NCI-H748 treated with DMSO at 0.1 percent for 48 hours (cell line): ENCODE data around the gene DIS3.
A peak's percentile ranks its signal among the peaks of the same experiment; 100 is the strongest.
"Not testable (repeated sequence)": the region's sequence is repeated elsewhere in the genome, so short reads cannot be mapped to it uniquely, and the experiment has no call there.

Experiments
- DNase-seq: peaks from one replicate; lab custom pipeline; 2025; lab: John Stamatoyannopoulos, UW

DIS3 gene

DNA sequence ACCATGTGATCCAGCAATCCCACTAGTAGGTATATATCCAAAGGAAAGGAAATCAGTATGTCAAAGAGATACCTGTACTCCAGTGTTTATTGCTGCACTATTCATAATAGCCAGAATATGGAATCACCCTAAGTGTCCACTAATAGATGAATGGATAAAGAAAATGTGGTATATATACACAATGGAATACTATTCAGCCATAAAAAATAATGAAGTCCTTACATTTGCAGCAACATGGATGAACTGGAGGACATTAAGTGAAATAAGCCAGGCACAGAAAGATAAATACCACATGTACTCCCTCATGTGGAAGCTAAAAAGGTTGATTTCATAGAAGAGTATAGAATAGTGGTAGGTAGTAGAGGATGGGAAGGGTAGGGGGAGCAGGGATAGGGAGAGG lies 30.5 kb downstream of the DIS3 start:
- DNase-seq: no peak

DNA sequence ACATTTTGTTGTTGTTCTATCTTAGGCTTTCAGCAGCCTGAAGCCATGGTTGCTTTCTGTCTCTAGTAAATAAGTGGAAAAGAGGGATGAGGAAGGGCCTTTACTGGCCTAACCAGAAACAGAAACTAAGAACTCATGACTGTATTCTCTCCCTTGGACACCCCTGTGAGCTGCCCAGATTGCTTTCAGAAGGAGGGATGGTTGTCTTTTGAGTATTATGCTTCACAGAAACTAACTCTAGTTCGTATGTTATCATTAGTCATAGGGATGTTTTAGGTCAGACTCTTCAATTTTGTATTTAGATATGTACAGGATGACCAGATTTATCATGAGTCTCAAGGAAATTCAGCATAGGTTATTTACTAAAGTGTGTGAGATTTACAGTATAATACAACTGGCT lies 36.4 kb downstream of the DIS3 start:
- no peak for DNase-seq

DNA sequence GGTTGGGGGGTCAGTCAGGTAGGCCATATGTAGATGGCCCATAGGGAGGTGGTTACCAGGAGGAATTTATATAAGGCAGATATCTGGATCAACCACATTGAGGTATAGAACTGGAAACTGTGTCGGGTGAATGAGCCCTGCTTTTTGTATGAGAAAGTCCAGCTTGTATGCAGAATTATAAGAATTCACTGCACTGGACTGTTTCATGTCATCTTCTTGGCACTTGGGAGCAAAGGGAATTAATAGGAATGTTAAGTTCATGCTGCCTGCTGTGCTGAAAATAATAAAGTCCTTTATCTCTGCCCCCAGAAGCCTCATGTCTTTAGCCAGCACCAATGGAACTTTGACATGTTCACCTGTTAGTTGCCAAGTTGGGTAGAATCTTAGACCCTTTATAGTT lies 41.7 kb downstream of the DIS3 start:
- no peak for DNase-seq

DNA sequence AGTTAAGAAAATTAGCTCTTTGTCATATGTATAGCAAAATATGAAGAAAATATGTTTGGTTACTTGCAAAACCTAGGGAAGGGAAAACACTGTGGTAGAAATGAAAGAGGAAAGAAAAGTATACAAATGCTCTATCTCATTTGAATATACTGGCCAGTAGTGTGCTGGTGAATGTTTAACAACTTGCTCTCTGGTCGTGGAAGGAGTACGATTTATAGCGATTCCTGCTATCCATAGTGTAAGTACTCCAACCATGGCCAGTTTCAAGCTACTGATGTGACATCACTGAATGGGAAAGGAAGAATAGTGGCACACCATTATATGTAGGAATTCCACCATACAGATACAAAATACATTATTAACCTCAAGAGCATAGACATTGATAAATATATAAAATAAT lies 44.7 kb downstream of the DIS3 start:
- DNase-seq: no peak

DNA sequence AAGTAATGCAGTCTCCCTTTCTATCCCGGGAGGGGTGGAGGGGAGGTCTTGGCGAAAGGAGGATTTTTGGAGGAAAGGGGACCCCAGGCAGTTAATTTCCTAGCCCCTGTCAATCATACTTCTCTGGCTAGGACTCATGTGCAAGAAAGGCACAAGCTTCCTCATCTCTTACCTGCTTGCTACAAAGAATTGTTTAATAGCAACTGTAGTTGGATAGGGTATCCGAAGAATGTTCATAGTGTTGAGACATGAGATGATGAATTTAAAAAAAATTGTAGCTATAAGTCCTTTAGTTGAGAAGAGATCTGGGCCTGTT lies 53.5 kb downstream of the DIS3 start:
- DNase-seq: no peak

DNA sequence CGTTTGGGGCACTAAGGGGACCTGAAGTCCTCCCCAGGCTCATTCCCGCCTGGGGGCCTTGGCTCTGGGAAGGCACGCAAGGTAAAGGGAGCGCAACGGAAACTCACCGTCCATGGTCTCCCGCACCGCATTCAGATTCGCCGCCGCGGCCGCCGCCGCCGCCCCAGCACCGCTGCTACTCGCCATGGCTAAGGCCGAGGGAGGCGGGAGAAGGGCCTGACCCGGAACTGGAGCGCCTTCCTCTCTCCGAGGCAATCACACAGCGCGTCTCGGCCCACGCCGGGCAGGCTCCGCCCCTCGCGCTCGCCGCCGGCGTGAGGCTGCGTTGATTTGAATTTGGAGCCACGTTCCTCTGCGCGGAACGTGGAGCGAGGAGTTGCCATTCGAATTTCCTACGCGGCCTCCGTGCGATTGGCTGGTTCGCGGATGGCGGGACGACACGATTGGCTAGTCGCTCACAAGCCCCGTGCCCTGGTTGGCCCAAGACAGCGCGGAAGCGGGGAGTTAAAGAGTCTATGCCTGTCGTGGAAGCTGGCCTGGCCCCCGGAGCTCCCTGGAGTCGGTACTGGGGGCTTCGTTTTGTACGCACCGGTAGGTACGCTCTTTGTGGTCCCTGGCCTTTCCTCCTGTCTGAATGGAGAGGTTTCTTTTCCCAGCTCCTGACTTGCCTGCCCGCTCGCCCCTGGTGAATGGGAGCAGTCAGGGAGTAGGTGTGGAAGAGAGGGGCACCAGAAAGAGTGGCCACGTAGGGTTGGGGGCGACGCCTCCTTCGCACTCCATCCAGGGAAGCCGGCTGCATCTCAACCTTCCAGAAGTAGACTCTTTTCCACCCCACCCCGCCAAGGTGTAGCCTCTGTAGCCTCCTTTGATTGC lies 54.0 kb downstream of the DIS3 start, which contains the start of the genes BORA and MZT1:
Gene BORA, plus strand, starts transcription at position 507 of the 873 bp plus-strand sequence. CDS start 1,018 bp downstream, outside the sequence.
Gene MZT1, minus strand, starts transcription at position 213 of the 873 bp plus-strand sequence. Its CDS starts 27 bp downstream, at position 186.
- DNase-seq: peak; percentile 92

DNA sequence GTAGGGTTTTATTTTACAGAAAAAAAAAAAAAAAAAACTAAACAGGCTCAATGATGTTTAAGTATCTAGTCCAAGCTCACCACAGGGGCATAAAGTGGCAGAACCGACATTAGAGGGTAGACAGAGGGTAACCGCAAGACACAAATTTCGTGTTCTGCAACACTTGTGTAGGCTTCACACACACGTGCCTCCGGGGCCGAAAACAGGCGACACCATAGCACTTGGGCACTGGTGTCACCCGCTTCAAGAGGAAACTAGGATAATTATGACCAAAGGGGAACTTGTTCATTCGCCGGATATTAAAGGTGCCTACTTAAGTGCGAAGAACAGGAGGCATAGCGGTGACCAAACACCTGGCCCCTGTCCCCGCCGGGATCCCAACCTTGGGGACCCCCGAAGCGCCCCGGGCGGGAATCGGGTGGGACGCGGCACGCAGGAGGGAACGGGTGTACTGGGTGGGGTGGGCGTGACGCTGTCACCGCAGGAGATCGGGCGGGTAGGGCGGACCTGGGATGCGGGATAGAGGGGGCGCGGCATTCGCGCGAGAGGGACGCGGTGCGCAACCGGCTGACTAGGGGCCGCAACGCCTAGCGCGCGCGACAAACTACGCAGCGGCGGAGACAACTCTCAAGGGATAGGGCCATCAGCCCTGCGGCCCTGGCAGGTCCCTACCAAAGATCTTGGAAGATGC lies 54.8 kb downstream of the DIS3 start:
- no peak for DNase-seq

DNA sequence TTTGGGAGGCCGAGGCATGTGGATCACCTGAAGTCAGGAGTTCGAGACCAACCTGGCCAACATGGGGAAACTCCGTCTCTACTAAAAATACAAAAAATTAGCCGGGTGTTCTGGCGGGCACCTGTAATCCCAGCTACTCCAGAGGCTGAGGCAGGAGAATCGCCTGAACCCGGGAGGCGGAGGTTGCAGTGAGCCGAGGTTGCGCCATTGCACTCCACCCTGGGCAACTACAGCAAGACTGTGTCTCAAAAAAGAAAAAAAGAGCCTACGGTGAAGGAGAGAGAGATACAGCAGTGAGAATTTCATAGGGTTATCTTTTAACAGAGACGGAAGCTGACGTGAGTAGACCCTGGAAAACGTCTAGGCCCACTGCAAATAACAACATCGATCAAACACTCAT lies 55.5 kb downstream of the DIS3 start:
- not testable (repeated sequence) for DNase-seq

DNA sequence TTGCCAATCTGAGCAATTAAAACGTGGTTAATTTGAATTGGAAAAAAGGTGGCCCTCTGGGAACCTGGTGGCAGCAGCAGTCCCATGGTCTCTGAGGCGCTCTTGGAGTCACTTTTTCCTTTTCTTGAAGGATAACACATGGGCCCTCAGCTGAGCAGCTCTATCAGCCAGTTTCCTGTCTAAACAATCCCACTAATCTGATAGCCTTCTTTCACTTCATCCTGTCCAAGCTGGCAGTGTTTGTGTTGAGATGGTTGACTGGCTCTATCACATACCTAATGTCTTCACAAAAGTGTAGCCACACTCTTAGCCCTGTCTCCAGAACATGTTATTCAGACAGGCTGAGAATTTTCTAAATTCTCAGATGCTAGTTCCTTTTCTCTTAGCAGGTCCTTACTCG lies 64.9 kb downstream of the DIS3 start:
- no peak for DNase-seq
